HCT116 (cell line): ENCODE data around the gene OR7G3. TPM values are rescaled to one million over a fixed set of nuclear protein-coding genes. Genes with fewer than 3 reads are reported as not detected.

ENCODE experiments used
- ATAC-seq: fragments of 200-7000 bp; cut with Tn5 transposase; 2 replicates; pipeline ENCODE4 v1.9.1; 2020; ENCODE audit warnings: mild to moderate bottlenecking, moderate library complexity
- BruUV-seq: library from RNA; stranded (reverse); fragments of 400-500 nt; replicated peaks from 2 replicates; lab custom pipeline; 2021; lab: Mats Ljungman, UMichigan
- CTCF ChIA-PET: fragments of 300-600 bp; sonication (Branson Sonifier 250); formaldehyde crosslinking; loops from one replicate; lab custom pipeline; 2021; ENCODE audit warnings: antibody characterized with exemption; lab: Charles Lee
- POLR2A ChIA-PET: fragments of 300-600, 350-600 bp; sonication (Branson Sonifier 250); formaldehyde crosslinking; loops from one replicate; lab custom pipeline; 2021; ENCODE audit warnings: antibody characterized with exemption; lab: Charles Lee
- RAD21 ChIA-PET, 2 experiments: fragments of 300-600 bp; sonication (Branson Sonifier 250); formaldehyde crosslinking; loops; one replicate each; lab custom pipeline; 2023; ENCODE audit warnings: low total read pairs in 2 of 2; ENCODE audit not compliant: uncharacterized antibody in 2 of 2, unreplicated experiment in 2 of 2, low non-redundant PET in 1 of 2; lab: Charles Lee
- DNase-seq: peaks from one replicate; pipeline ENCODE4 v3.0.0-alpha.2; 2010; ENCODE audit warnings: low read depth, low spot score
- H2AFZ ChIP-seq: fragments of 200-600 bp; shearing (Covaris generic), sonication (generic); 2 replicates; pipeline ENCODE4 v1.6.1; 2017; ENCODE audit warnings: low read depth, mixed run types, mixed read lengths, antibody characterized with exemption, low read length; ENCODE audit not compliant: poor library complexity, severe bottlenecking
- H3K27ac ChIP-seq: 2 replicates; pipeline ENCODE4 v1.5.1; 2012; ENCODE audit warnings: low read depth, low read length
- H3K27me3 ChIP-seq: fragments of 200-600 bp; sonication (generic); 2 replicates; pipeline ENCODE4 v1.6.1; 2016; ENCODE audit warnings: mixed run types, low read length, mixed read lengths; ENCODE audit not compliant: insufficient read depth
- H3K36me3 ChIP-seq, 2 experiments: fragments of 200-500 bp in 1 of 2; fragments of 200-600 bp in 1 of 2; sonication (Bioruptor generic) in 1 of 2; sonication (generic) in 1 of 2; 2 replicates each; pipeline versions ENCODE4 v1.5.1 to v1.6.1; 2014 to 2016; ENCODE audit warnings: low read length in 2 of 2, inconsistent platforms in 1 of 2, mixed read lengths in 1 of 2, mixed run types in 1 of 2; ENCODE audit not compliant: insufficient read depth in 2 of 2, control insufficient read depth in 1 of 2
- H3K4me1 ChIP-seq, 2 experiments: fragments of 200-600 bp in 1 of 2; sonication (generic) in 1 of 2; 2 replicates each; pipeline versions ENCODE4 v1.5.1 to v1.6.1; 2012 to 2017; ENCODE audit warnings: low read length in 2 of 2, inconsistent platforms in 1 of 2, mild to moderate bottlenecking in 1 of 2, mixed read lengths in 1 of 2, mixed run types in 1 of 2, moderate library complexity in 1 of 2; ENCODE audit not compliant: insufficient read depth in 2 of 2, control insufficient read depth in 1 of 2
- H3K4me2 ChIP-seq: fragments of 200-600 bp; sonication (generic); 2 replicates; pipeline ENCODE4 v1.6.1; 2017; ENCODE audit warnings: mixed run types, low read length, mixed read lengths
- H3K4me3 ChIP-seq, 2 experiments: fragments of 200-600 bp in 1 of 2; sonication (generic) in 1 of 2; replicated peaks in 1 of 2; 2 replicates each; pipeline ENCODE4 v1.5.1; 2011 to 2016; ENCODE audit warnings: low read length in 2 of 2, control low read depth in 1 of 2, low read depth in 1 of 2, mild to moderate bottlenecking in 1 of 2, mixed read lengths in 1 of 2, mixed run types in 1 of 2
- H3K79me2 ChIP-seq: fragments of 200-600 bp; sonication (generic); 2 replicates; pipeline ENCODE4 v1.6.1; 2017; ENCODE audit warnings: mild to moderate bottlenecking, mixed run types, low read length, moderate library complexity, mixed read lengths; ENCODE audit not compliant: insufficient read depth
- H3K9ac ChIP-seq: fragments of 200-600 bp; sonication (generic); 2 replicates; pipeline ENCODE4 v1.6.1; 2016; ENCODE audit warnings: low read length, mixed read lengths
- H3K9me2 ChIP-seq: fragments of 200-600 bp; sonication (generic), shearing (Covaris generic); 2 replicates; pipeline ENCODE4 v1.6.1; 2017; ENCODE audit warnings: mixed run types, mild to moderate bottlenecking, moderate library complexity; ENCODE audit not compliant: insufficient read depth
- H3K9me3 ChIP-seq, 2 experiments: fragments of 200-500 bp in 1 of 2; fragments of 200-600 bp in 1 of 2; sonication (Bioruptor generic) in 1 of 2; sonication (generic) in 1 of 2; 2 replicates each; pipeline ENCODE4 v1.6.1; 2014 to 2017; ENCODE audit warnings: low read length in 2 of 2, mixed read lengths in 2 of 2, inconsistent platforms in 1 of 2, low read depth in 1 of 2, mild to moderate bottlenecking in 1 of 2, mixed run types in 1 of 2, moderate library complexity in 1 of 2; ENCODE audit not compliant: control insufficient read depth in 1 of 2, insufficient read depth in 1 of 2
- H4K20me1 ChIP-seq: fragments of 200-600 bp; sonication (generic), shearing (Covaris generic); 2 replicates; pipeline ENCODE4 v1.6.1; 2017; ENCODE audit warnings: mixed run types, mild to moderate bottlenecking, moderate library complexity; ENCODE audit not compliant: insufficient read depth
- CBX3 ChIP-seq: IDR thresholded peaks from 2 replicates; pipeline ENCODE4 v1.6.1; 2012; ENCODE audit warnings: low read depth
- CTCF ChIP-seq, 3 experiments: fragments of 200-600 bp in 1 of 3; sonication (generic) in 1 of 3; IDR thresholded peaks in 2 of 3; conservative IDR thresholded peaks in 1 of 3; 2 replicates each; pipeline ENCODE4 v1.5.1; 2012 to 2017; ENCODE audit warnings: low read depth in 2 of 3, low read length in 2 of 3, antibody characterized with exemption in 1 of 3, borderline replicate concordance in 1 of 3, control low read depth in 1 of 3, mild to moderate bottlenecking in 1 of 3, mixed read lengths in 1 of 3, mixed run types in 1 of 3, moderate library complexity in 1 of 3; ENCODE audit not compliant: insufficient read depth in 1 of 3
- EGR1 ChIP-seq: IDR thresholded peaks from 2 replicates; pipeline ENCODE4 v1.6.1; 2012; ENCODE audit warnings: low read depth
- ELF1 ChIP-seq: IDR thresholded peaks from 2 replicates; pipeline ENCODE4 v1.6.1; 2012; ENCODE audit warnings: low read depth, borderline replicate concordance
- EZH2 ChIP-seq: fragments of 200-600 bp; sonication (generic); IDR thresholded peaks from 2 replicates; pipeline ENCODE4 v1.6.1; 2017; ENCODE audit warnings: antibody characterized with exemption, mixed run types
- EZH2phosphoT487 ChIP-seq: fragments of 200-600 bp; IDR thresholded peaks from 2 replicates; pipeline ENCODE4 v1.6.1; 2018; ENCODE audit warnings: antibody characterized with exemption, borderline replicate concordance
- POLR2AphosphoS5 ChIP-seq: IDR thresholded peaks from 2 replicates; pipeline ENCODE4 v1.6.1; 2011; ENCODE audit warnings: mild to moderate bottlenecking, low read depth, low read length, moderate library complexity
- RAD21 ChIP-seq: IDR thresholded peaks from 2 replicates; pipeline ENCODE4 v1.6.1; 2012; ENCODE audit warnings: low read depth, mild to moderate bottlenecking
- SIN3A ChIP-seq: IDR thresholded peaks from 2 replicates; pipeline ENCODE4 v1.6.1; 2012; ENCODE audit warnings: low read depth
- SP1 ChIP-seq: IDR thresholded peaks from 2 replicates; pipeline ENCODE4 v1.6.1; 2012; ENCODE audit warnings: low read depth
- ZBTB33 ChIP-seq: IDR thresholded peaks from 2 replicates; pipeline ENCODE4 v1.6.1; 2011; ENCODE audit warnings: mild to moderate bottlenecking, low read length, moderate library complexity; ENCODE audit not compliant: insufficient replicate concordance; ENCODE audit errors: extremely low read depth
- ZFX ChIP-seq: fragments of 450-650 bp; IDR thresholded peaks from 2 replicates; pipeline ENCODE4 v1.6.1; 2017
- ZNF274 ChIP-seq: fragments of 200-500 bp; sonication (Bioruptor generic); IDR thresholded peaks from 2 replicates; pipeline ENCODE4 v1.6.1; 2014; ENCODE audit warnings: mild to moderate bottlenecking, low read depth, low read length, inconsistent platforms
- intact Hi-C: fragments of 100-400 bp; cut with micrococcal nuclease; formaldehyde crosslinking; loops from 2 replicates; pipeline ENCODE4 v1.10.0; 2022
- total RNA-seq: library from RNA; stranded (reverse); gene quantifications from one replicate; pipeline ENCODE4 v1.2.1, GENCODE V29; 2021; ENCODE audit not compliant: unreplicated experiment
- TF ChIP-seq, protein P1 (sequence below): IDR thresholded peaks from 2 replicates; pipeline ENCODE4 v1.6.1; 2012

The OR7G3 gene
- total RNA-seq, 1 experiment from 2014 or later = not detected

DNA sequence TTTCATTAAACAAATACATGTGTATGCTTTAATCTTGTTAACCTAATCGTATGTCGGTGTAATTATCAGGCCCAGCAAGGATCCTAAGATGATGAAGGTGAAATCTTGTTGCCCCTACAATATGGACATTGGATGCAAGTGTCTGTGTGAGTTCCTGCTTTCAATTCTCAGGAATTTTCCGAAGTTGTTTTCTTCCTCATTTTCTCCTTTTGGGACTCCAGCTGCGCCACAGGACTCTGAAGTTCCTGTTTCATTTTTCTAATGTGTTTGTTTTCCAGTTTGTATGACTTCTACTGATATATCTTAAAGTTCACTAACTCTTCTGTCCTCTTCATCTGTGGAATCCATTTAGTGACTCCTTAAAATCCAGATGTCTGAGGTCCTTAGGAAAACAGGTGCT, 40.1 kb upstream of the OR7G3 start:
- H4K20me1 ChIP-seq = no peaks in the 10 kb centered on the region
- no peak overlapping the region for H2AFZ ChIP-seq
- no peaks in the 10 kb centered on the region for H3K4me1 ChIP-seq
- no peak overlapping the region for H3K4me3 ChIP-seq
- H3K9me2 ChIP-seq = no peaks in the 10 kb centered on the region
- H3K79me2 ChIP-seq = peaks cover 8% of the 10 kb centered on the region; the same call in 1 of the 2 replicates
- ATAC-seq = no peak
- TF ChIP-seq SP1 (no peak), CBX3 (no peak), ZFX (no peak), ELF1 (no peak), ZBTB33 (no peak), ZNF274 (no peak), EZH2 (no peak), RAD21 (no peak), CTCF (IDR thresholded peaks at IDR 0.05 in 2 of 3, conservative IDR thresholded peaks at IDR 0.05 in 1 of 3; ENCODE audit: borderline replicate concordance in 1 of 3, insufficient read depth in 1 of 3, low read depth in 2 of 3, low read length in 2 of 3) (no peak), EZH2phosphoT487 (no peak), SIN3A (no peak), POLR2AphosphoS5 (no peak), EGR1 (no peak)
- TF ChIP-seq, protein P1, sequence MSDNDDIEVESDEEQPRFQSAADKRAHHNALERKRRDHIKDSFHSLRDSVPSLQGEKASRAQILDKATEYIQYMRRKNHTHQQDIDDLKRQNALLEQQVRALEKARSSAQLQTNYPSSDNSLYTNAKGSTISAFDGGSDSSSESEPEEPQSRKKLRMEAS = no peak
- peaks cover 14 to 16% of the 10 kb centered on the region in 2 experiments for H3K36me3 ChIP-seq
- TSS peak; percentile 4 for BruUV-seq
- H3K27me3 ChIP-seq = no peaks in the 10 kb centered on the region
- H3K4me2 ChIP-seq = no peak overlapping the region
- H3K9me3 ChIP-seq = peaks cover 3 to 19% of the 10 kb centered on the region in 2 experiments; a peak in 2 of 4 replicates
- POLR2A ChIA-PET = no interaction called here
- intact Hi-C loops = no loop called here
- no peak for DNase-seq
- RAD21 ChIA-PET = no interaction called here
- no peak overlapping the region for H3K27ac ChIP-seq
- CTCF ChIA-PET = no interaction called here
- no peak overlapping the region for H3K9ac ChIP-seq
